Ishikawa (cell line): Measurements from ENCODE around the gene GNAI1.

Source experiments
- CEBPB ChIP-seq: IDR thresholded peaks from 2 replicates; pipeline ENCODE4 v1.6.1; 2012
- CREB1 ChIP-seq: IDR thresholded peaks from 2 replicates; pipeline ENCODE4 v1.6.1; 2012; ENCODE audit warnings: low read depth
- EGR1 ChIP-seq: IDR thresholded peaks from 2 replicates; pipeline ENCODE4 v1.6.1; 2012
- EP300 ChIP-seq: IDR thresholded peaks from 2 replicates; pipeline ENCODE4 v1.6.1; 2012; ENCODE audit warnings: borderline replicate concordance
- FOXM1 ChIP-seq: IDR thresholded peaks from 2 replicates; pipeline ENCODE4 v1.6.1; 2012; ENCODE audit warnings: low read depth, borderline replicate concordance
- MAX ChIP-seq: IDR thresholded peaks from 2 replicates; pipeline ENCODE4 v1.6.1; 2012
- NFIC ChIP-seq: IDR thresholded peaks from 2 replicates; pipeline ENCODE4 v1.6.1; 2012
- RAD21 ChIP-seq: IDR thresholded peaks from 2 replicates; pipeline ENCODE4 v1.6.1; 2012; ENCODE audit warnings: low read depth
- TAF1 ChIP-seq: IDR thresholded peaks from 2 replicates; pipeline ENCODE4 v1.6.1; 2012; ENCODE audit warnings: low read depth, mild to moderate bottlenecking
- TCF12 ChIP-seq: IDR thresholded peaks from 2 replicates; pipeline ENCODE4 v1.6.1; 2012; ENCODE audit warnings: low read depth
- TEAD4 ChIP-seq: IDR thresholded peaks from 2 replicates; pipeline ENCODE4 v1.6.1; 2012
- USF1 ChIP-seq: IDR thresholded peaks from 2 replicates; pipeline ENCODE4 v1.6.1; 2012
- YY1 ChIP-seq: IDR thresholded peaks from 2 replicates; pipeline ENCODE4 v1.6.1; 2012; ENCODE audit warnings: low read depth
- ZBTB7A ChIP-seq: IDR thresholded peaks from 2 replicates; pipeline ENCODE4 v1.6.1; 2012; ENCODE audit warnings: low read depth
- TF ChIP-seq, protein P1 (sequence below): IDR thresholded peaks from 2 replicates; pipeline ENCODE4 v1.6.1; 2012; ENCODE audit warnings: low read depth, mild to moderate bottlenecking

GNAI1 gene

GRCh38 chr7:80170445-80170844, 35.8 kb downstream of the GNAI1 start:
- TF ChIP-seq CREB1 (no peak), TCF12 (no peak), EGR1 (no peak), USF1 (no peak), TEAD4 (no peak), MAX (no peak), RAD21 (no peak)

DNA sequence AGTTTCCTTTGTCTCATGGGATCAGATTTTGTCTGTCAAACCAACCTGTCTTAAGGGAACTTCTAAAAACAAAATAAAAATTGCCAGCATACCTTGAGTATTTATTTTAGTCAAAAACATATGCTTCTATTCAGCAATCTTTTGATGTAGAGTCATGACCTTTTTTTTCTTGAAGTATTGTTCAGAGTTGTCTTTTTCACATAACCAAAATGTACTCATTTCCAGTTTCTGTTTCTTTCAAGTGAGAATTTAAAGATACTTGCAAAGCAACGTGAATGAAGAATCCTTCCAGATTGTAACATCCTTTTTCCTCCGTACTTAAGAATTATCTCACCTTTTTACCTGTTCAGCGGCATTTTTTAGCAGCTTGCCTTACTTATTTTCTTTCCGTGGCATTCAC, 37.8 kb downstream of the GNAI1 start:
- no peak for TF ChIP-seq TEAD4
- TF ChIP-seq ZBTB7A: no peak
- no peak for TF ChIP-seq TCF12
- TF ChIP-seq EP300: no peak
- no peak for TF ChIP-seq USF1
- no peak for TF ChIP-seq YY1
- TF ChIP-seq RAD21: no peak

GRCh38 chr7:80175744-80176143, 41.1 kb downstream of the GNAI1 start:
- TF ChIP-seq TEAD4: no peak
- no peak for TF ChIP-seq ZBTB7A
- no peak for TF ChIP-seq USF1
- no peak for TF ChIP-seq CREB1
- no peak for TF ChIP-seq EGR1
- TF ChIP-seq TCF12: no peak
- TF ChIP-seq, protein P1, sequence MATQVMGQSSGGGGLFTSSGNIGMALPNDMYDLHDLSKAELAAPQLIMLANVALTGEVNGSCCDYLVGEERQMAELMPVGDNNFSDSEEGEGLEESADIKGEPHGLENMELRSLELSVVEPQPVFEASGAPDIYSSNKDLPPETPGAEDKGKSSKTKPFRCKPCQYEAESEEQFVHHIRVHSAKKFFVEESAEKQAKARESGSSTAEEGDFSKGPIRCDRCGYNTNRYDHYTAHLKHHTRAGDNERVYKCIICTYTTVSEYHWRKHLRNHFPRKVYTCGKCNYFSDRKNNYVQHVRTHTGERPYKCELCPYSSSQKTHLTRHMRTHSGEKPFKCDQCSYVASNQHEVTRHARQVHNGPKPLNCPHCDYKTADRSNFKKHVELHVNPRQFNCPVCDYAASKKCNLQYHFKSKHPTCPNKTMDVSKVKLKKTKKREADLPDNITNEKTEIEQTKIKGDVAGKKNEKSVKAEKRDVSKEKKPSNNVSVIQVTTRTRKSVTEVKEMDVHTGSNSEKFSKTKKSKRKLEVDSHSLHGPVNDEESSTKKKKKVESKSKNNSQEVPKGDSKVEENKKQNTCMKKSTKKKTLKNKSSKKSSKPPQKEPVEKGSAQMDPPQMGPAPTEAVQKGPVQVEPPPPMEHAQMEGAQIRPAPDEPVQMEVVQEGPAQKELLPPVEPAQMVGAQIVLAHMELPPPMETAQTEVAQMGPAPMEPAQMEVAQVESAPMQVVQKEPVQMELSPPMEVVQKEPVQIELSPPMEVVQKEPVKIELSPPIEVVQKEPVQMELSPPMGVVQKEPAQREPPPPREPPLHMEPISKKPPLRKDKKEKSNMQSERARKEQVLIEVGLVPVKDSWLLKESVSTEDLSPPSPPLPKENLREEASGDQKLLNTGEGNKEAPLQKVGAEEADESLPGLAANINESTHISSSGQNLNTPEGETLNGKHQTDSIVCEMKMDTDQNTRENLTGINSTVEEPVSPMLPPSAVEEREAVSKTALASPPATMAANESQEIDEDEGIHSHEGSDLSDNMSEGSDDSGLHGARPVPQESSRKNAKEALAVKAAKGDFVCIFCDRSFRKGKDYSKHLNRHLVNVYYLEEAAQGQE: no peak
- TF ChIP-seq YY1: no peak
- no peak for TF ChIP-seq CEBPB
- no peak for TF ChIP-seq RAD21
- TF ChIP-seq NFIC: no peak
- TF ChIP-seq MAX: no peak
- no peak for TF ChIP-seq FOXM1
- no peak for TF ChIP-seq TAF1
- no peak for TF ChIP-seq EP300

DNA sequence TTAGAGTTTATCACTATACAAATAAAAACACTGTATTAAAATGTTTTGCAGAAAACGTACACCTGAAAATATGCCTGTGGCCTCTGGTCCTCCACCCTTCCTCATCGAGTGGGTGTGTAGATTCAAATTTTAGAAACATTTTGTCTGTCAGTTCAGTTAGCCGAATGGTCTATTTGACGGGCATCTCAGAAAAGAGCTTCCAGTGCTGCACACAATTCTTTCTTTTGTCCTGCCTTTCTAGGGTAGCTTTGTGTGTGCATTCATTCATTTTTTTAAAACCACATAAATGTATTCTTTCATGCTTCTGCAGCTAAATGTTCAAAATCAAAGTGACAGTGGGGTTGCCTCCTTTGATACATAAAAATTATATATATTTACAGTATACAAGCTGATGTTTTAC, 46.8 kb downstream of the GNAI1 start:
- TF ChIP-seq TAF1: no peak
- no peak for TF ChIP-seq ZBTB7A
- no peak for TF ChIP-seq CEBPB
- TF ChIP-seq EGR1: no peak
- no peak for TF ChIP-seq FOXM1

GRCh38 chr7:80182630-80183276, 48.1 kb downstream of the GNAI1 start:
- TF ChIP-seq TAF1: no peak
- TF ChIP-seq YY1: no peak
- TF ChIP-seq EP300: no peak
- TF ChIP-seq FOXM1: no peak
- no peak for TF ChIP-seq RAD21
- no peak for TF ChIP-seq USF1
- TF ChIP-seq, protein P1: no peak
- no peak for TF ChIP-seq CREB1
- no peak for TF ChIP-seq MAX
- no peak for TF ChIP-seq TCF12
- no peak for TF ChIP-seq EGR1
- TF ChIP-seq TEAD4: no peak
- no peak for TF ChIP-seq NFIC
- no peak for TF ChIP-seq ZBTB7A
- TF ChIP-seq CEBPB: no peak
